ENCODE results near the gene MIR17HG.

DNA sequence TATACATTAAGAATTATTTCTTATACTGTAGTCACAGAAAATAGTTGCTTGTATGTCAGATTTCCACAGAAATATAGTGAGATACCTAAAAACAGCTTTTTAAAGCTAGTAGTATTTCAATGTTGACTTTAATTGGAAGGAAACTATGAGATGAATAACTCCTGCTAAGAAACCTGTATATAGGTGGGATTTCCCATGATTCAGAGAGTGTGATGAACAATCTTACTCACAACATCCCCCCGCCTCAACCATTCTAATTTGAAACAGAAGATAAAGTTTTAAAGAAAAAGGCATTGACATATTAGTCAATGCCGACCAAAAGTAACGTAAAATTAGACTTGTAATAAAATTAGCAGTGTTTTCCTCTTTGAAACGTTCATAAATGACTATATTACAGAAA lies 1.4 kb upstream of the MIR17HG start:
- TF ChIP-seq POLR2A (IDR thresholded peaks at IDR 0.05) (no peak), CTCF (IDR thresholded peaks at IDR 0.05) (no peak)

Data from thyroid gland (tissue), 4 donors.